ENCODE measurements around the gene TRPM1.

GRCh38 chr15:30984542-30984941, 117.0 kb downstream of the TRPM1 start:
- peak in 1 of 7 experiments; percentile 1 for TF ChIP-seq CTCF (IDR thresholded peaks at IDR 0.05)
- no peak for TF ChIP-seq POLR2A (IDR thresholded peaks at IDR 0.05)

All from body of pancreas (tissue), 4 donors.